GM12875 (cell line): Measurements from ENCODE around the gene LRFN4.

ENCODE experiments used
- H3K4me3 ChIP-seq: one replicate; pipeline ENCODE4 v1.5.1; 2011; ENCODE audit warnings: low read depth, low read length, control low read depth
- CTCF ChIP-seq: IDR thresholded peaks from 2 replicates; pipeline ENCODE4 v1.5.1; 2011; ENCODE audit warnings: low read depth, mild to moderate bottlenecking, control low read depth, inconsistent platforms, low read length, moderate library complexity, borderline replicate concordance; ENCODE audit not compliant: insufficient read depth

Gene LRFN4

GRCh38 chr11:66859686-66860448 lies 3.0 kb downstream of the LRFN4 start:
- TF ChIP-seq CTCF, result no peak
- H3K4me3 ChIP-seq, result no peak overlapping the region

GRCh38 chr11:66860449-66860831 lies 3.6 kb downstream of the LRFN4 start:
- TF ChIP-seq CTCF, result no peak
- no peak overlapping the region for H3K4me3 ChIP-seq

- no peak overlapping the region for H3K4me3 ChIP-seq
- TF ChIP-seq CTCF, result no peak
Measured at GRCh38 chr11:66861038-66861773, 4.3 kb downstream of the LRFN4 start.

GRCh38 chr11:66861774-66862558 lies 5.1 kb downstream of the LRFN4 start:
- no peak for TF ChIP-seq CTCF
- H3K4me3 ChIP-seq, result no peak overlapping the region

- TF ChIP-seq CTCF, result no peak
- no peak overlapping the region for H3K4me3 ChIP-seq
Measured at GRCh38 chr11:66862559-66863037, 5.7 kb downstream of the LRFN4 start.

GRCh38 chr11:66863428-66864125 lies 6.7 kb downstream of the LRFN4 start:
- no peak for TF ChIP-seq CTCF
- no peak overlapping the region for H3K4me3 ChIP-seq
